IPS-NIHi7 (cell line): ENCODE measurements around the gene PPP1R15B.
"Not testable (repeated sequence)": the region's sequence is repeated elsewhere in the genome, so short reads cannot be mapped to it uniquely, and the experiment has no call there.

Experiments
- DNase-seq: peaks from one replicate; pipeline ENCODE4 v3.0.0; 2012; ENCODE audit warnings: mixed read lengths; ENCODE audit errors: extremely low spot score

PPP1R15B gene

DNA sequence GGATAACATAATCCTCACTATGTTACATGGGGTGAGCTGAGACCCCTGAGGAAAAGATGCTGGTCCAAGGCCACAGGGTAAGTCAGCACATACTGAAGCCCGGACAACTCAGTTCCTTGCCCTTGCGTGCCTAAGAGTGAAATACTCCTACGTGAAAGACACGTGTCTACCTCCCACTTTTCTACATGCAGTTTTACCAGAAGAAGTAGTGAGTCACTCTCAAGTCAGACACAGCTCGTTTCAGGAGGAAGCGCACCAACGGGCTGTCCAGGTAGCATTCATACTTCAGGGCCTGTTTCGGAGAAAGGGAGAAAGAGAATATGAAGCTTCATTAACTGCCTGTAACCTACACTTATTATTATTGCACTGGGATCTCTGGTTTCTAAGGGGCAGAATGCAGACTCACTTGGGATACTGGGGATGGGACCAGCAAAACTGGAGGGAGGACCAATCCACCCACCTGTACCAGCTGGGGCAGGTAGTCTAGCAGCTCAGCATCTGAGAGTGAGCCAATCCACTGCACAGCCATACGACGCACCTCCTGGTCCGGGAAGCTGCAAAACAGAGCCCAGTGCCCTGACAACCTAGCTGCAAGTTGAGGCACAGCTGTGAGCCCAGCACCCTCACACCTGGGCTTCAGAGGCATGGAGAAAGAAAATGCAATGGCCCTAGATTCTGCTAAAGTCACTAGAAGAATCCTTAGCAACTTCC lies 32.4 kb upstream of the PPP1R15B start:
- no peak for DNase-seq

GRCh38 chr1:204443260-204443619 lies 31.6 kb upstream of the PPP1R15B start:
- DNase-seq: no peak

- DNase-seq: no peak
Measured at GRCh38 chr1:204442376-204443259, 31.0 kb upstream of the PPP1R15B start.

DNA sequence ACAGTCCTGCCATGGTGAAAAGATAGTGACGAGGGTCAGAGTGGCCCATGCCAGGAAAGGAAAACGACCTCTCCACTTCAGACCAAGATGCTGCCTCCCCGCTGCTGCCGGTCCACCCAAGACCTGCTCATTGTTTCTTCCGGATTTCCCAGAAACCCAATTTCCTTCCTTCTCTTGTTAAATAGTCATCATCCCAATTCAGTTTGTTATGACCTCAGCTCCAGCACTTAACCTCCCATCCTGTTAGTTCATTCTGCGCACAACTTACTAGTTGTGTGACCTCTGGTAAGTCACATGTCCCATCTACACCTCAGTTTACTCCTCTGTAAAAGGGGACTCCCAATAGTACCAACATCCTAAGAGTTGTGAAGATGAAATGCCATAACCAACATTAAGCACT lies 29.9 kb upstream of the PPP1R15B start:
- no peak for DNase-seq

DNA sequence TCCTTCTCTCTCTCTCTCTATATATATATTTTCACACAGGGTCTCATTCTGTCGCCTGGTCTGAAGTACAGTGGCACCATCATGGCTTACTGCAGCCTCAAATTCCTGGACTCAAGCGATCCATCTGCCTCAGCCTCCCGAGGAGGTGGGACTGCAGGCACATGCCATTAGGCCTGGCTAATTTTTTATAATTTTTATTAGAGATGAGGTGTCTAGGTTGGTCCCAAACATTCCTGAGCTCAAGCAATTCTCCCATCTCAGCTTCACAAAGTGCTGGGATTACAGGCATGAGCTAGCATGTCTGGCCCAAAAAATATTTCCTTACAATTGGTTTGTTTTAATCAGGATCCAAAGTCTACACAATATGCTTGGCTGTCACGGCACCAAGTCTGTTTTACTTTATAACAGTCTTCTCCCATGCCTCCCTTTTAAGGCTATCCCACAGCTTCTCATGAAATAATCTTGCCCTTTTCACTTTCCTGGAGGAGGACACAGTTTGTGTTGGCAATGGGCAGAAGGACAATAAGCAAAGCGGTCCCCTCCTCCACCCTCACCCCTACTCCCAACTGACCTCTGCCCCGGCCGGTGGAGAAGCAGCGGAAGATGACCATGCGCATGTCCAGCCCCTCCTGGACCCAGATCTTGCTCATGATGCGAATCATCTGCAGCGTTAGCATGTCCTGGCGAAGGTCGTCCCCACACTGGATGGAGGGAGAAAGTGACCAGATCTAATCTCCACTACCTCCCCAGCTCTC lies 28.2 kb upstream of the PPP1R15B start:
- DNase-seq: no peak

DNA sequence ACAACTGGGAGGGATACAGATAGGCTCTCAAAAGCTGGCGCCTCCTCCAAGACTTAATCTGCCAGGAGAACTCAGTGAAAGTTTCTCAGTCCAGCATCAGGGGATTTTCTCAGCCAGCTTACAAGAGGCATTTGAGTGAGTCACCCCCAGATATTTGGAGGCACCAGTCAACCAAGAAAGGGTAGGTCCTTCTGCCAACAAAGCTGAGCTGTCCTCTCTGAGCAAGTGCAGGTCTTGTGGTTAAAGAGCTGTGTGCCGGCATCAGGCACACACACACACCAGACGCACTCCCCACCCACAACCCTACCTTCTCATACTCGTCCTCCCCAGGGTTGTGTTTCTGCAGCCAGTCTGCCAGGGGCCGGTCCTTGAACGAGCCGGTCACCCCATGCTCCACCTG lies 27.0 kb upstream of the PPP1R15B start:
- DNase-seq: no peak

GRCh38 chr1:204437796-204438570 lies 26.4 kb upstream of the PPP1R15B start:
- DNase-seq: no peak

DNA sequence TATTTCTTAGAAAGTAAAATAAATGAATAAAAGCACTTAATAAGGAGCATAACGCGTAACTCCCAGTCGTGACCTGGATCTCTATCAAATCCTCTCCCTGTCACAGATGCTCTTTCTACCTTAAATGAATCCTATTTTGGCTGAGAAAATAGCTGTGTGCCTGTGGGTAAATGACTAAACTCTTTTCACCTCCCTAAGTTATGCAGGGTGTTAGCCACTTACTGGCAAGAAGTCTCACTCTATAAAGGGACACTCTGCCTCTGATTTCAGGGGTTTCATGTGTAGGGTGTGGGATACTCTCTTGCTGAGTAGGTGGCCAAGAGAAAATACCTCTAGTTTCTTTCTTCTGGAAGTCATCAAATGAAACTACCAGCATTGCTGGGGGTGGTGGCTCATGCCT lies 24.3 kb upstream of the PPP1R15B start:
- DNase-seq: no peak

GRCh38 chr1:204435381-204435831 lies 23.8 kb upstream of the PPP1R15B start:
- DNase-seq: no peak

GRCh38 chr1:204434116-204434755 lies 22.6 kb upstream of the PPP1R15B start:
- no peak for DNase-seq

- no peak for DNase-seq
Measured at GRCh38 chr1:204432708-204433107, 21.1 kb upstream of the PPP1R15B start.

- DNase-seq: peak; percentile 87
Measured at GRCh38 chr1:204431310-204432184, 19.9 kb upstream of the PPP1R15B start.

DNA sequence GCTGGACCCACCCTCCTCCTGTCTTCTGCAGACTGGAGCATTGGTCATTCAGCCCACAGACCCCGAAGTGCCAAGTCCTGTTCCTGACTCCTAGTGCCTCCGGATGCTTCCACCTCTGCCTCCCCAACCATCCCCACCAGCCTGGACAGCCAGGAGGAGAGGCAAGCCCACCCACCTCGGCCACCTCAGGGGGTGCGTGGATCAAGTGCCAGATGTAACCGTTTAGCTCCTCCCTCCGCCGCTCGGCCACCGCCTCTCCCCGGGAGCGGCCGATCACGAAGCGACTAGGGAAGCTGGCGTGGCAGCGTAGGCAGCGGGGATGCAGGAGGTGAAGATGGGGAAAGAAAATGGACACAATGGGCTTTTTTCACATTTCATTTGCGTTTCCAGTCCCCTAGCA lies 18.1 kb upstream of the PPP1R15B start:
- DNase-seq: no peak

DNA sequence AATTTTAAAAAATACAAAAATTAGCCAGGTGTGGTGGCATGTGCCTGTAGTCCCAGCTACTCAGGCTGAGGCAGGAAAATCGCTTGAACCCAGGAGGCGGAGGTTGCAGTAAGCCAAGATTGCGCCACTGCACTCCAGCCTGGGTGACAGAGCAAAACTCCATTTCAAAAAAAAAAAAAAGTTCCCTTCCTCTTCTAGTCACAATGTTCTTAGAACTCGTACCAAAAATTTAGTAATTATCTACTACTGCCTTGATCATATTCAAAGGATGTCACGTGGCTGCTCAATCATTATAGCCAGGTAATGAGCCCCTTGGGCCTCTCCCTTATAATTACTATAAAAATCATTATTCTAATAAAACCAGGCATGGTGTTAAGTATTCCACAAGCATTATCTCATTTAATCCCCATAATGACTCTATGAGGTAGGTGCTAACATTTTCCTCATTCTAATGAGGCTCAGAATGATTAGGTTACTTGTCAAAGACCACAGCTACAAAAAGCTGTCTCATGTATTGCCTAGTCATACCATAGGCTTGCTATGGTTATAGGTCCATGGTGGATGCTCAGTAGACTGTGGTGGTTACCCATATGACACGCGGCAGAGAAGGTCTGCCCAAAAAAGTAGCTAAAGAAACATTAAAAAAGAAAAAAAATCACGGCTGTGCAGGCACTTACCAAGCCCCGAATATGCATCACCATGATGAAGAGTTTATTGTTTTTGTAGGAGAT lies 15.5 kb upstream of the PPP1R15B start:
- DNase-seq: no peak

GRCh38 chr1:204426474-204426873 lies 14.9 kb upstream of the PPP1R15B start:
- no peak for DNase-seq

GRCh38 chr1:204426035-204426436 lies 14.4 kb upstream of the PPP1R15B start:
- DNase-seq: no peak

- DNase-seq: no peak
Measured at GRCh38 chr1:204424621-204425020, 13.0 kb upstream of the PPP1R15B start.

GRCh38 chr1:204422061-204422705 lies 10.6 kb upstream of the PPP1R15B start:
- DNase-seq: not testable (repeated sequence)

- DNase-seq: no peak
Measured at GRCh38 chr1:204421441-204421840, 9.8 kb upstream of the PPP1R15B start.
